ENCODE measurements around the gene ANO7. TPM values are rescaled to one million over a fixed set of nuclear protein-coding genes. Genes with fewer than 3 reads are reported as not detected.

Gene ANO7
- total RNA-seq, 1 donor: 0.43 TPM

DNA sequence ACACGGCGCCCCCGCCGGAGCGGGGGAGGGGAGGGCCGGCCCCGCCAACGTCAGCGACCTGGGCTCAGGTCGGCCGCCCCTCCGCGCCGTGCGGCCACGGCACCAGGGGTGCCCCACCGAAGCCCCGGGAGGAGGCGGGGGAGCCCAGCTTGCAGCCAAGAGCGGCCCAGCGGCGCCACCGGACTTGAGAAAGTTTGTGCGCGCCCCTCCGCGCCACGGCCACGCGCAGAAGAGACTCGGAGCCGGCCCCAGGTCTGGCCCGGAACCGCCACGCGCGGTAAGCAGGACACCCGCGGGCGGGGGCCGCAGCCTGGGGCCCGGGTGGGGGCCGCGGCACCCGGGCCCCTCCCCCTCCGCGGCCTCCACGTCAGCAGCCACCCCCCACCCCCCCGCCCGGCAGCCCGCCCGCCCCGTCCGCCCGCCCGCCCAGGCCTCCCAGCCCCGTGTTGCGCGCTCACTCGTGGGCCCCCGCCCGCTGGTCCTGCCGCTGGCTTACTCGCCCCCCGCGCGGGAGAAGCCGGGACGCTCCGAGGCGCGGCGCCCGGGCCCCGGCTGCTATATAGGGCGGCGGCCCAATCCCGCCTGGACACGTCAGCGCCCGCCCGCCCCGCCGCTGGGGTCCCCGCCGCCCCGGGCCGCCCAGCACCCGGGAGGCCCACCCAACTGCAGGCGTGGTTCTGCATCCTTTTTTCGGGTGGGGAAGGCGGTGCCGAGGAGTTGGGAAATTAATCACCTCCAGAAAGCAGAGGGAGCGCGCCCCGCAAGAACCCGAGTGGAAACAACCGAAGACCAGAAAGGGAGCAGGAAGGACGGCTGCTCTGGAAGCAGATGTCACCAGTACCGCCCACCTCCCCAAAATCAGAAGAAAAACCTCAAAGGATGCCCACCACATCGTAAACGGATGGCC lies 84.1 kb downstream of the ANO7 start:
- DNase-seq (ENCODE audit: low read depth): peak; percentile 84
- H3K4me3 ChIP-seq (ENCODE audit: low read depth, low read length): peak overlapping the region; percentile 93
- TF ChIP-seq, protein P1, sequence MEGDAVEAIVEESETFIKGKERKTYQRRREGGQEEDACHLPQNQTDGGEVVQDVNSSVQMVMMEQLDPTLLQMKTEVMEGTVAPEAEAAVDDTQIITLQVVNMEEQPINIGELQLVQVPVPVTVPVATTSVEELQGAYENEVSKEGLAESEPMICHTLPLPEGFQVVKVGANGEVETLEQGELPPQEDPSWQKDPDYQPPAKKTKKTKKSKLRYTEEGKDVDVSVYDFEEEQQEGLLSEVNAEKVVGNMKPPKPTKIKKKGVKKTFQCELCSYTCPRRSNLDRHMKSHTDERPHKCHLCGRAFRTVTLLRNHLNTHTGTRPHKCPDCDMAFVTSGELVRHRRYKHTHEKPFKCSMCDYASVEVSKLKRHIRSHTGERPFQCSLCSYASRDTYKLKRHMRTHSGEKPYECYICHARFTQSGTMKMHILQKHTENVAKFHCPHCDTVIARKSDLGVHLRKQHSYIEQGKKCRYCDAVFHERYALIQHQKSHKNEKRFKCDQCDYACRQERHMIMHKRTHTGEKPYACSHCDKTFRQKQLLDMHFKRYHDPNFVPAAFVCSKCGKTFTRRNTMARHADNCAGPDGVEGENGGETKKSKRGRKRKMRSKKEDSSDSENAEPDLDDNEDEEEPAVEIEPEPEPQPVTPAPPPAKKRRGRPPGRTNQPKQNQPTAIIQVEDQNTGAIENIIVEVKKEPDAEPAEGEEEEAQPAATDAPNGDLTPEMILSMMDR (IDR thresholded peaks at IDR 0.05; ENCODE audit: insufficient read depth, low read depth, low read length): no peak

- TF ChIP-seq, protein P1 (IDR thresholded peaks at IDR 0.05; ENCODE audit: insufficient read depth, low read depth, low read length): no peak
- peak overlapping the region; percentile 93 for H3K4me3 ChIP-seq (ENCODE audit: low read depth, low read length)
- DNase-seq (ENCODE audit: low read depth): no peak
These were observed 84.9 kb downstream of the ANO7 start for GRCh38 chr2:241273210-241274020.

DNA sequence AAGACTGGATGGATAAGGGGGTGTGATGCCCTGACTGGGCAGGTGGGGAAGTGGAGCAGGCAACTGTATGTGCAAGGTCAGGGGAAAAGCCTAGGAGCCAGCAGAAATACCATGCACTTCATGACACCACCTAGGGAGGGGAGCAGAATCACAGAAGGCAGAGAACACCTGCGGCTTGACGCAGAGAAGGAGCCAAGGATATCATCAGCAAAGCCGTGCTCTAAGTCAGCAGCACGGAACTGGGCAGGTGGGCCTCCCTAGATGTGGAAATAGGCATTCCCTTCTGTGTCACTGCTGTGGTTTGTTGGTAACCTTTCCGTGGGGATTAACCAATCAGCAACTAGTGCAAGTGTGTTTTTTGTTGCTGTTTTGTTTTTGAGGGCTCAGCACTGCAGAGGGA lies 85.7 kb downstream of the ANO7 start:
- TF ChIP-seq, protein P1 (IDR thresholded peaks at IDR 0.05; ENCODE audit: insufficient read depth, low read depth, low read length): no peak
- no peak for DNase-seq (ENCODE audit: low read depth)
- H3K4me3 ChIP-seq (ENCODE audit: low read depth, low read length): no peak overlapping the region

Other genes with a start within 250 kb of the ANO7 start
- gene SNED1, start 190.1 kb upstream of the ANO7 start, total RNA-seq: 5.5 and 6.5 TPM in 2 replicates
- gene MTERF4, start 86.4 kb upstream of the ANO7 start, total RNA-seq: 18.0 and 27.2 TPM in 2 replicates
- 2.6 and 5.5 TPM in 2 replicates for gene PASK, start 39.2 kb upstream of the ANO7 start, total RNA-seq
- gene PPP1R7, start 38.2 kb upstream of the ANO7 start, total RNA-seq: 64.1 and 78.2 TPM in 2 replicates
- gene HDLBP, start 127.0 kb downstream of the ANO7 start, total RNA-seq: 1,089 and 1,343 TPM in 2 replicates
- gene SEPTIN2, start 127.2 kb downstream of the ANO7 start, total RNA-seq: 426 and 577 TPM in 2 replicates
- gene FARP2, start 167.6 kb downstream of the ANO7 start, total RNA-seq: 34.1 and 37.6 TPM in 2 replicates